Testis (tissue), 3 donors: ENCODE measurements around the gene CERS5. TPM values are rescaled to one million over a fixed set of nuclear protein-coding genes. Genes with fewer than 3 reads are reported as not detected.
"Not testable (repeated sequence)": the region's sequence is repeated elsewhere in the genome, so short reads cannot be mapped to it uniquely, and the experiment has no call there.

Experiments used
- DNase-seq: peaks from one replicate; pipeline ENCODE4 v3.0.0-alpha.2; 2019
- H3K27ac ChIP-seq, 2 donors: fragments of 200-600 bp; sonication (generic); one replicate each; pipeline ENCODE4 v1.5.1; 2019
- H3K27me3 ChIP-seq: fragments of 200-600 bp; sonication (generic); one replicate; pipeline ENCODE4 v1.5.1; 2019
- H3K36me3 ChIP-seq: fragments of 200-600 bp; sonication (generic); one replicate; pipeline ENCODE4 v1.5.1; 2017; ENCODE audit warnings: low read depth; ENCODE audit errors: missing control alignments
- H3K4me1 ChIP-seq: fragments of 200-600 bp; sonication (generic); one replicate; pipeline ENCODE4 v1.5.1; 2019
- H3K4me3 ChIP-seq, 2 donors: fragments of 200-600 bp; sonication (generic); one replicate each; pipeline ENCODE4 v1.5.1; 2017 to 2019
- H3K9me3 ChIP-seq: fragments of 200-600 bp; sonication (generic); one replicate; pipeline ENCODE4 v1.5.1; 2017
- CTCF ChIP-seq, 3 experiments: fragments of 450-650 bp in 2 of 3; fragments of 200-600 bp in 1 of 3; sonication (generic) in 1 of 3; IDR thresholded peaks; one replicate each; pipeline ENCODE4 v1.5.1; 2016 to 2019; ENCODE audit warnings: antibody characterized with exemption in 3 of 3, mild to moderate bottlenecking in 2 of 3, moderate library complexity in 1 of 3
- POLR2A ChIP-seq: fragments of 450-650 bp; IDR thresholded peaks from one replicate; pipeline ENCODE4 v1.6.1; 2017; ENCODE audit warnings: antibody characterized with exemption, mild to moderate bottlenecking, moderate library complexity
- WGBS, 2 donors: methylation state at CpG; one replicate each; pipeline ENCODE4 v1.1.5; 2018; 5-methylcytosine and 5-hydroxymethylcytosine counted together
- intact Hi-C: fragments of 100-400 bp; cut with DNase I; formaldehyde crosslinking; loops from one replicate; pipeline ENCODE4 v1.15.1; 2023; ENCODE audit warnings: low total_unique reads
- polyA plus RNA-seq: library from polyadenylated mRNA; stranded (reverse); fragments of 350-450 nt; fragmentation: Illumina TruSeq; extraction: RNeasy Lipid Tissue Mini Kit (QIAGEN cat#74804); gene quantifications from one replicate; pipeline ENCODE4 v1.2.3, GENCODE V29; 2014; ENCODE audit warnings: low read depth, low replicate concordance; ENCODE audit not compliant: insufficient read depth
- total RNA-seq, 2 donors: library from RNA; depleted of rRNA; stranded (reverse); fragments of >200 nt; gene quantifications; one replicate each; pipeline ENCODE4 v1.2.3, GENCODE V29; 2016

Gene CERS5
- total and polyA plus RNA-seq, 3 donors from 2014 or later, result 33.5 to 36.5 (median 34.3) TPM

DNA sequence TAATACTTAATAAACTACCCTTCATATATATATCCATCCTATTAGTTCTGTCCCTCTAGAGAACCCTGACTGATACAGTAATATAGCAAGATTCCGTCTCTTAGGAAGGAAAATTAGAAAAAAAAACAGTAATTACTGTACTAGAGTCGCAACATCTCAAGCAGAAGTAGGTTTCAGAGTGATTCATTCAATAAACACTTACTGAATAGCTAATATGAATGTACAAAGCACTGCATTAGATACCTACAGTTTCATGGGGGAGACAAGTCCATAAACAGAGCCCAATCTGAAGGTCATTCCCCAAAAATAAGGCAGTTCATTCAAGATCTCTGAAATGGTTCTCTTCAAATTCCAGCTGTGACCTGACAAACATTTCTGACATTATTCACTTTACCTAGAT lies 9.9 kb downstream of the CERS5 start:
- H3K27me3 ChIP-seq, result no peaks in the 10 kb centered on the region
- no peaks in the 10 kb centered on the region for H3K9me3 ChIP-seq
- H3K4me1 ChIP-seq, result no peaks in the 10 kb centered on the region
- H3K36me3 ChIP-seq, result no peaks in the 10 kb centered on the region
- 89 to 94% methylated on average over 2 of the region's 2 CpGs for WGBS, 2 donors
- no peak for TF ChIP-seq POLR2A
- TF ChIP-seq CTCF (IDR thresholded peaks at IDR 0.05), result no peak
- intact Hi-C loops, result no loop called here
- no peak for DNase-seq
- H3K4me3 ChIP-seq, result no peak overlapping the region
- no peak overlapping the region for H3K27ac ChIP-seq

- H3K36me3 ChIP-seq, result no peaks in the 10 kb centered on the region
- no peaks in the 10 kb centered on the region for H3K9me3 ChIP-seq
- H3K27ac ChIP-seq, result no peak overlapping the region
- intact Hi-C loops, result no loop called here
- no peaks in the 10 kb centered on the region for H3K27me3 ChIP-seq
- no peaks in the 10 kb centered on the region for H3K4me1 ChIP-seq
- TF ChIP-seq POLR2A, result no peak
- TF ChIP-seq CTCF (IDR thresholded peaks at IDR 0.05), result no peak
- no peak overlapping the region for H3K4me3 ChIP-seq
- no peak for DNase-seq
These were observed 10.5 kb downstream of the CERS5 start for GRCh38 chr12:50156641-50157040.

- H3K36me3 ChIP-seq, H3K4me3 ChIP-seq, H3K9me3 ChIP-seq, DNase-seq, H3K4me1 ChIP-seq, intact Hi-C loops, H3K27ac ChIP-seq, H3K27me3 ChIP-seq: not testable (repeated sequence)
- WGBS, 2 donors, result 88 to 90% methylated on average over 5 of the region's 5 CpGs
These were observed 12.2 kb downstream of the CERS5 start for GRCh38 chr12:50154947-50155346.

DNA sequence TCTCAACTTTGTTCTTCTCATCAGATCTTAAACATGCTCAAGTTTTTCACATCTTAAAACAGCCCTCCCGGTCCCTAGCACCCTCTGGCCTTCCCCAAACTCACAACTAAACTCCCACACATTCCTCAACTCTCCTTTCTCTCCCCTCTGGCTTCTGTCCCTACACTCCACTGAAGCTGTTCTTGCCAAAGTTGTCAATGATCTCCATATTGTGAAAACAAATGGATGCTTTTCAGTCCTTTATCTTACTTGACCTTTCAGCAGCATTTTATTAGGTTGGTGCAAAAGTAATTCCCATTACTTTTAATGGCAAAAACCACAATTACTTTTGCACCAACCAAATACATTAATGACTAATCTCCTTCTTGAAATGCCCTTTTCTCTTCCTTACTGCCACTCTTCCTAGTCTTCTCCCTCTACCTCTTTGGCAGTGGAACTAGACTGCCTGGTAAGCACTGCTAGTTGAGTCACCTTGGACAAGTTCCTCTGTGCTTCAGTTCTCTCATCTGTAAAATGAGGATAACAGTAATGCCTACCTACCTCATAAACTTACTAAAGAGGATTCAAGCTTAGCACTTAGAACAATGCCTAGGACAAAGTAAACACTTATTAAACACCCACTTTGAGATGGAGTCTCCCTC lies 16.0 kb downstream of the CERS5 start:
- Histone ChIP-seq H3K27me3 (no peaks in the 10 kb centered on the region), H3K36me3 (no peaks in the 10 kb centered on the region), H3K9me3 (no peaks in the 10 kb centered on the region), H3K4me1 (peaks cover 4% of the 10 kb centered on the region), H3K4me3 (no peak overlapping the region), H3K27ac (no peak overlapping the region)
- no peak for DNase-seq
- intact Hi-C loops, result no loop called here
- WGBS, 2 donors, result 35 to 48% methylated on average over 1 of the region's 1 CpG
- TF ChIP-seq CTCF (IDR thresholded peaks at IDR 0.05) (no peak), POLR2A (no peak)

DNA sequence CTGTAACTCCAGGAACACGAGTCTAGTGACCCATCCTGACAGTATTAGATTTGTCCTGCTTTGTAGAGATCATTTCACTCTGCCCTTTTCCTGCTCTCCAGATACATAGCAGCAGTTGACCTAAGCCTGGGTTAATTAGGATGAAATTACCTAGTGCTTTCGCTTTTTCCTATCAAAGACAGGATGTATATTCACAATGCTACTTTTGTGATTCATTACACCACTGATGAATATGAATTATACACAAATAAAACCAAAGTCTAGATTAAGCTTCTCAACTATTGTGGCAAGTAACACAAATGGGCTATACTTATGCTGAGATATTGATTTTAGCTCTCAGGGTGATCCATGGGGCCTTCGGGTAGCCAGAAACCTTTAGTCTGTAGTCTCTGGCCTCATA lies 17.9 kb downstream of the CERS5 start:
- no peaks in the 10 kb centered on the region for H3K27me3 ChIP-seq
- no peak for TF ChIP-seq POLR2A
- no peak for TF ChIP-seq CTCF (IDR thresholded peaks at IDR 0.05)
- H3K27ac ChIP-seq, result no peak overlapping the region
- no peak for DNase-seq
- no peak overlapping the region for H3K4me3 ChIP-seq
- H3K9me3 ChIP-seq, result no peaks in the 10 kb centered on the region
- intact Hi-C loops, result no loop called here
- peaks cover 4% of the 10 kb centered on the region for H3K4me1 ChIP-seq
- WGBS, 2 donors, result 74 to 80% methylated on average over 3 of the region's 3 CpGs
- H3K36me3 ChIP-seq, result no peaks in the 10 kb centered on the region

DNA sequence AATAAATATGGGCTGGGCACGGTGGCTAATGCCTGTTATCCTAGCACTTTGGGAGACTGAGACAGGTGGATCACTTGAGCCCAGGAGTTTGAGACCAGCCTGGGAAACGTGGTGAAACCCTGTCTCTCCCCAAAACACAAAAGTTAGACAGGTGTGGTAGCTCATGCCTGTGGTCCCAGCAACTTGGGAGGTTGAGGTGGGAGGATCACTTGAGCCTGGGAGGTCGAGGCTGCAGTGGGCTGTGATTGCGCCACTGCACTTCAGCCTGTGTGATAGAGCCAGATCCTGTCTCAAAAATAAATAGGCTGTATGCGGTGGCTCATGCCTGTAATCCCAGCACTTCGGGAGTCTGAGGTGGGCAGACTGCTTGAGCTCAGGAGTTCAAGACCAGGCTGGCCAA lies 19.2 kb downstream of the CERS5 start:
- DNase-seq, H3K27me3 ChIP-seq: not testable (repeated sequence)
- 87 to 91% methylated on average over 6 of the region's 6 CpGs for WGBS, 2 donors

More for the DNA sequence above, 19.2 kb downstream of the CERS5 start:
- H3K27ac ChIP-seq, H3K4me1 ChIP-seq, H3K9me3 ChIP-seq, intact Hi-C loops, H3K4me3 ChIP-seq, H3K36me3 ChIP-seq: not testable (repeated sequence)
